OCI-LY1 (cell line): ENCODE data around the gene BTRC.

Source experiments
- EZH2 ChIP-seq: fragments of 200-600 bp; sonication (generic), shearing (Covaris generic); IDR thresholded peaks from 2 replicates; pipeline ENCODE4 v1.8.0; 2017; ENCODE audit warnings: borderline replicate concordance, mixed run types, mild to moderate bottlenecking, antibody characterized with exemption, low read length, moderate library complexity, mixed read lengths
- TF ChIP-seq, protein P1 (sequence below): fragments of 200-600 bp; sonication (generic), shearing (Covaris generic); IDR thresholded peaks from 2 replicates; pipeline ENCODE4 v1.5.1; 2017; ENCODE audit warnings: mild to moderate bottlenecking, antibody characterized with exemption, low read length, moderate library complexity, mixed read lengths

DNA sequence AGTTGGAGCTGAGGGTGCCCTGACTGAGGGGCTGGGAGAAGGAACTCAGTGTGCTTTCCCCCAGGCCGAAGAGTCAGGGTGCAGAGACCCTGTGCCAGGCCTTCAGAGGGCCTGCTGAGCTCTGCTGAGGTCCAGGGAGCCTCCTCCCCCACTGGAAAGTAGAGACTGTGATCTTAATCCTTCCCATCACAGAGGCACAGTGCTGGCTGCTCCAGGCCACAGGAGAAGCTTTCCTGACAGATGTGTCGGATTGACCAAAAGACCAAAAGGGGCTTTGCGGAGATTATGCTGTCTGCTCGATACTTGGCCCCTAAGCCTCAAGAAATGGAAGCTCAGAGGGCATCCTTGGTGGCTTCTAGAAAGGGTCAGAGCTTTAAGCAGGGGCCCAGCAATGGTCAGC lies 32.9 kb upstream of the BTRC start:
- TF ChIP-seq, protein P1, sequence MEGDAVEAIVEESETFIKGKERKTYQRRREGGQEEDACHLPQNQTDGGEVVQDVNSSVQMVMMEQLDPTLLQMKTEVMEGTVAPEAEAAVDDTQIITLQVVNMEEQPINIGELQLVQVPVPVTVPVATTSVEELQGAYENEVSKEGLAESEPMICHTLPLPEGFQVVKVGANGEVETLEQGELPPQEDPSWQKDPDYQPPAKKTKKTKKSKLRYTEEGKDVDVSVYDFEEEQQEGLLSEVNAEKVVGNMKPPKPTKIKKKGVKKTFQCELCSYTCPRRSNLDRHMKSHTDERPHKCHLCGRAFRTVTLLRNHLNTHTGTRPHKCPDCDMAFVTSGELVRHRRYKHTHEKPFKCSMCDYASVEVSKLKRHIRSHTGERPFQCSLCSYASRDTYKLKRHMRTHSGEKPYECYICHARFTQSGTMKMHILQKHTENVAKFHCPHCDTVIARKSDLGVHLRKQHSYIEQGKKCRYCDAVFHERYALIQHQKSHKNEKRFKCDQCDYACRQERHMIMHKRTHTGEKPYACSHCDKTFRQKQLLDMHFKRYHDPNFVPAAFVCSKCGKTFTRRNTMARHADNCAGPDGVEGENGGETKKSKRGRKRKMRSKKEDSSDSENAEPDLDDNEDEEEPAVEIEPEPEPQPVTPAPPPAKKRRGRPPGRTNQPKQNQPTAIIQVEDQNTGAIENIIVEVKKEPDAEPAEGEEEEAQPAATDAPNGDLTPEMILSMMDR: no peak
- TF ChIP-seq EZH2: no peak
